ENCODE measurements around the gene ANKEF1.
A peak's percentile ranks its signal among the peaks of the same experiment; 100 is the strongest.

Gene ANKEF1

GRCh38 chr20:10090588-10091166, 55.9 kb downstream of the ANKEF1 start:
- DNase-seq = peak; percentile 38

GRCh38 chr20:10093087-10093591, 58.4 kb downstream of the ANKEF1 start:
- DNase-seq = no peak

GRCh38 chr20:10094566-10095173, 59.9 kb downstream of the ANKEF1 start:
- DNase-seq = no peak

GRCh38 chr20:10096790-10097189, 62.0 kb downstream of the ANKEF1 start:
- no peak for DNase-seq

GRCh38 chr20:10105046-10105445, 70.3 kb downstream of the ANKEF1 start:
- DNase-seq = no peak

Data from CD4-positive, alpha-beta T cell treated with Interleukin-21 for 1 hour (primary cell).